Smooth muscle cell (in vitro differentiated cells): ENCODE measurements around the gene REELD1. TPM values are rescaled to one million over a fixed set of nuclear protein-coding genes. Genes with fewer than 3 reads are reported as not detected.

ENCODE experiments used
- DNase-seq: peaks from one replicate; lab custom pipeline; 2025; ENCODE audit not compliant: unreplicated experiment; lab: John Stamatoyannopoulos, UW
- H2AFZ ChIP-seq: fragments of 200-600 bp; sonication (generic); 2 replicates; pipeline ENCODE4 v1.6.0; 2016; ENCODE audit warnings: antibody characterized with exemption, low read depth, mild to moderate bottlenecking
- H3F3A ChIP-seq: fragments of 200-600 bp; sonication (generic); 2 replicates; pipeline ENCODE4 v1.6.0; 2017; ENCODE audit warnings: antibody characterized with exemption, low read depth
- H3K27ac ChIP-seq: fragments of 200-600 bp; sonication (generic); 2 replicates; pipeline ENCODE4 v1.5.1; 2016; ENCODE audit warnings: low read depth, mild to moderate bottlenecking
- H3K27me3 ChIP-seq: fragments of 200-600 bp; sonication (generic); 2 replicates; pipeline ENCODE4 v1.6.1; 2016; ENCODE audit warnings: low read depth, mild to moderate bottlenecking
- H3K36me3 ChIP-seq: fragments of 200-600 bp; sonication (generic); 2 replicates; pipeline ENCODE4 v1.5.1; 2016; ENCODE audit warnings: low read depth
- H3K4me1 ChIP-seq: fragments of 200-600 bp; sonication (generic); 2 replicates; pipeline ENCODE4 v1.5.1; 2016; ENCODE audit warnings: low read depth
- H3K4me2 ChIP-seq: fragments of 200-600 bp; sonication (generic); 2 replicates; pipeline ENCODE4 v1.6.0; 2016; ENCODE audit warnings: mild to moderate bottlenecking
- H3K4me3 ChIP-seq: fragments of 200-600 bp; sonication (generic); 2 replicates; pipeline ENCODE4 v1.5.1; 2016; ENCODE audit warnings: mild to moderate bottlenecking
- H3K79me2 ChIP-seq: fragments of 200-600 bp; sonication (generic); 2 replicates; pipeline ENCODE4 v1.6.0; 2016; ENCODE audit warnings: low read depth, mild to moderate bottlenecking
- H3K9ac ChIP-seq: fragments of 200-600 bp; sonication (generic); 2 replicates; pipeline ENCODE4 v1.6.0; 2016; ENCODE audit warnings: low read depth
- H3K9me3 ChIP-seq: fragments of 200-600 bp; sonication (generic); replicated peaks from 2 replicates; pipeline ENCODE4 v1.5.1; 2016; ENCODE audit warnings: low read depth
- H4K20me1 ChIP-seq: fragments of 200-600 bp; sonication (generic); 2 replicates; pipeline ENCODE4 v1.6.0; 2016; ENCODE audit warnings: low read depth
- WGBS: methylation state at CpG from one replicate; pipeline ENCODE4 v1.1.7; 2016; ENCODE audit warnings: low lambda C conversion rate; 5-methylcytosine and 5-hydroxymethylcytosine counted together
- polyA plus RNA-seq: library from polyadenylated mRNA; unstranded; fragments of >200 nt; fragmentation: Nextera tagmentation; extraction: Ambion mirVana; gene quantifications from 2 replicates; pipeline ENCODE4 v1.2.1, GENCODE V29; 2016
- total RNA-seq: library from RNA; depleted of rRNA; stranded (reverse); fragments of >200 nt; gene quantifications from 2 replicates; pipeline ENCODE4 v1.2.3, GENCODE V29; 2014
- TF ChIP-seq, protein P1 (sequence below): fragments of 200-600 bp; sonication (generic); IDR thresholded peaks from 2 replicates; pipeline ENCODE4 v1.5.1; 2017; ENCODE audit warnings: borderline replicate concordance, mild to moderate bottlenecking, antibody characterized with exemption; ENCODE audit not compliant: insufficient read depth, poor library complexity, severe bottlenecking

Gene REELD1
- total and polyA plus RNA-seq, 2 experiments from 2014 or later = not detected

DNA sequence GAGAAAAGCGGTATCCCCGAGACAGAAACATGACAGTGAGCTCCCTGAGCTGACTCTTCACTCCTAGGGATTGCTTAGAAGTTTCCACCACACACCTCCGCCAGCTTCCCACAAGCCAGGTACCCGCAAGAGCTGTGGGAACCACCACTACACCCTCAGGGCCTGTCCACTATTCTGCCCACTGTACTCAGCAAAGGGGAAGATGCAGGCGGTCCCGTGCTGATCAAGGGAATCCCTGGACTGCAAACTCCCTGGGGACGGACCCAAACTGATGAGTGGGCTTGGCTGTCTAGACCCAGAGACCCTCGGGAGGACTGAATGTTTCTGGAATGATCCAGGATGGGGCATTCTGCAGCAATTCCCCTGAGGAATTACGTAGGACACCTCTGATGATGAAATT lies 30.2 kb downstream of the REELD1 start:
- DNase-seq = no peak

DNA sequence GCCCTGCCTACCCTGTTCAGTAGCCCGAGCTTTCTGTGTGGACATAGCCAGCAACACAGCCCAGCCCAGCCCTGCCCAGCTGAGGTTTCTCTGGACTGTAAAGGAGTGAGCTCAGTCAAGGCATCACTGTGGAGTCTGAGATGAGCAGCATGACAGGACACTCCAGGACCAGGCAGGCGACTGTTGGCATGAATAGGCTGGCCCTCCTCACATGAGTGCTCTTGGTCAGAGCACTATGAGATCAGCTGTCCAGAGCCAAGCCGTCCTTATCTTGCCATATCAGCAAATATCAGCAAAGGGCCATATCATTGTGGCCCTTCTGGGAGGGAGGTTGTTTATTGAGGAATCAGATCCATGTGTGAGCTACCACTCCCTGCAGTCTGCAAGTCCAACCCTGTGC lies 30.9 kb downstream of the REELD1 start:
- H3K27ac ChIP-seq = no peak overlapping the region

More for the DNA sequence above, 30.2 kb downstream of the REELD1 start:
- no peaks in the 10 kb centered on the region for H3K79me2 ChIP-seq
- no peak overlapping the region for H3K4me2 ChIP-seq
- H3F3A ChIP-seq = no peaks in the 10 kb centered on the region
- H3K27ac ChIP-seq = no peak overlapping the region
- no peak overlapping the region for H2AFZ ChIP-seq
- no peaks in the 10 kb centered on the region for H3K36me3 ChIP-seq
- no peaks in the 10 kb centered on the region for H3K9me3 ChIP-seq
- H4K20me1 ChIP-seq = no peaks in the 10 kb centered on the region
- H3K9ac ChIP-seq = no peak overlapping the region
- WGBS = 89% methylated on average over 9 of the region's 9 CpGs
- no peak overlapping the region for H3K4me3 ChIP-seq
- H3K4me1 ChIP-seq = no peaks in the 10 kb centered on the region
- TF ChIP-seq, protein P1, sequence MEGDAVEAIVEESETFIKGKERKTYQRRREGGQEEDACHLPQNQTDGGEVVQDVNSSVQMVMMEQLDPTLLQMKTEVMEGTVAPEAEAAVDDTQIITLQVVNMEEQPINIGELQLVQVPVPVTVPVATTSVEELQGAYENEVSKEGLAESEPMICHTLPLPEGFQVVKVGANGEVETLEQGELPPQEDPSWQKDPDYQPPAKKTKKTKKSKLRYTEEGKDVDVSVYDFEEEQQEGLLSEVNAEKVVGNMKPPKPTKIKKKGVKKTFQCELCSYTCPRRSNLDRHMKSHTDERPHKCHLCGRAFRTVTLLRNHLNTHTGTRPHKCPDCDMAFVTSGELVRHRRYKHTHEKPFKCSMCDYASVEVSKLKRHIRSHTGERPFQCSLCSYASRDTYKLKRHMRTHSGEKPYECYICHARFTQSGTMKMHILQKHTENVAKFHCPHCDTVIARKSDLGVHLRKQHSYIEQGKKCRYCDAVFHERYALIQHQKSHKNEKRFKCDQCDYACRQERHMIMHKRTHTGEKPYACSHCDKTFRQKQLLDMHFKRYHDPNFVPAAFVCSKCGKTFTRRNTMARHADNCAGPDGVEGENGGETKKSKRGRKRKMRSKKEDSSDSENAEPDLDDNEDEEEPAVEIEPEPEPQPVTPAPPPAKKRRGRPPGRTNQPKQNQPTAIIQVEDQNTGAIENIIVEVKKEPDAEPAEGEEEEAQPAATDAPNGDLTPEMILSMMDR = no peak
- H3K27me3 ChIP-seq = no peaks in the 10 kb centered on the region

DNA sequence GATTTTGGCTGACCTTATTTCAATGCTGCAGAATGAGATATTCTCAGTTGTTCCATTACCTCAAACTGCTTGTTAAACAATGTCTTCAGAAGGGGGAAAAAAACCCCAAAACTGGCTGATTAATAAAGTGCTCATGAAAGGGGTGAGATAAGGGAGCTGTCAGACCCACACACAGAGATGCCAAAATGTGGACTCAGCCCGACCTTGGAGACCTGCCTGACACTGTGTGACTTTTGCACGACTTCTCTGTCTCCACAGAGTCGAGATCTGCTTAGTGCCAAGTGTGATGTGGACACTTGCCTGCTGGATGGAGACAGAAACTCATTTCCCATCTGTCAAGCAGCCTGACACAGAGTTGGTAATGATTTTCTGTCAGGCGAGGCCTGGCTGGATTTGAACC lies 31.5 kb downstream of the REELD1 start:
- Histone ChIP-seq H3K9me3 (no peaks in the 10 kb centered on the region), H3K27me3 (no peaks in the 10 kb centered on the region), H3K79me2 (no peaks in the 10 kb centered on the region), H3K36me3 (no peaks in the 10 kb centered on the region), H3K27ac (no peak overlapping the region), H2AFZ (no peak overlapping the region), H3K4me1 (no peaks in the 10 kb centered on the region), H4K20me1 (no peaks in the 10 kb centered on the region), H3K4me2 (no peak overlapping the region), H3F3A (no peaks in the 10 kb centered on the region), H3K4me3 (no peak overlapping the region), H3K9ac (no peak overlapping the region)
- TF ChIP-seq, protein P1 = no peak
- 97% methylated on average over 4 of the region's 4 CpGs for WGBS
- DNase-seq = no peak

More for the DNA sequence above, 30.9 kb downstream of the REELD1 start:
- H3K27me3 ChIP-seq = no peaks in the 10 kb centered on the region
- H4K20me1 ChIP-seq = no peaks in the 10 kb centered on the region
- H3K4me3 ChIP-seq = no peak overlapping the region
- no peaks in the 10 kb centered on the region for H3K9me3 ChIP-seq
- TF ChIP-seq, protein P1 = no peak
- no peak for DNase-seq
- H3K4me2 ChIP-seq = no peak overlapping the region
- no peaks in the 10 kb centered on the region for H3K79me2 ChIP-seq
- no peak overlapping the region for H2AFZ ChIP-seq
- H3K4me1 ChIP-seq = no peaks in the 10 kb centered on the region
- H3K9ac ChIP-seq = no peak overlapping the region
- WGBS = 79% methylated on average over 3 of the region's 3 CpGs
- no peaks in the 10 kb centered on the region for H3F3A ChIP-seq
- H3K36me3 ChIP-seq = no peaks in the 10 kb centered on the region

DNA sequence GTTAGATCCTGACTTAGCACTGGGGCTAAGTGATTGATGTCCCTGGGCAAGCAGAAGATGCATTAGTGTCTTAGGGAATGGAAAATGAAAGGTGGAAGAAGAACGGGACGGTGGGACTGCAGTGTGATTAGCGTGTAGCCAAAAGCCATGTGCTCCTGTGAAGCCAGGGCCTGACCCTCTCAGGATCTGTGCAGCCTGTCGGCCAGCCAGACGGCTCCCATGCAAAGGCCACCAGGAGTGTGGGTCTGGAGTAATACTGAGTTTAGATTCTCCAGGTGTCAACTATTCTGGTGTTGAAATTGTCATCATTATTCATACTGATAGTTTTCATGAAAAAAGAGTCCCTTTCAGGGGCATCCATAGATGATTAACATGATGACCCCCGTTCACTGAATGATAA lies 32.0 kb downstream of the REELD1 start:
- Histone ChIP-seq H3K9me3 (no peaks in the 10 kb centered on the region), H3F3A (no peaks in the 10 kb centered on the region), H3K27me3 (no peaks in the 10 kb centered on the region), H3K27ac (no peak overlapping the region), H4K20me1 (no peaks in the 10 kb centered on the region), H2AFZ (no peak overlapping the region), H3K36me3 (no peaks in the 10 kb centered on the region), H3K4me3 (no peak overlapping the region), H3K79me2 (no peaks in the 10 kb centered on the region), H3K9ac (no peak overlapping the region), H3K4me2 (no peak overlapping the region), H3K4me1 (no peaks in the 10 kb centered on the region)
- DNase-seq = no peak
- 93% methylated on average over 6 of the region's 6 CpGs for WGBS
- TF ChIP-seq, protein P1 = no peak
